ENCODE results near the gene JADE3.

Gene JADE3

DNA sequence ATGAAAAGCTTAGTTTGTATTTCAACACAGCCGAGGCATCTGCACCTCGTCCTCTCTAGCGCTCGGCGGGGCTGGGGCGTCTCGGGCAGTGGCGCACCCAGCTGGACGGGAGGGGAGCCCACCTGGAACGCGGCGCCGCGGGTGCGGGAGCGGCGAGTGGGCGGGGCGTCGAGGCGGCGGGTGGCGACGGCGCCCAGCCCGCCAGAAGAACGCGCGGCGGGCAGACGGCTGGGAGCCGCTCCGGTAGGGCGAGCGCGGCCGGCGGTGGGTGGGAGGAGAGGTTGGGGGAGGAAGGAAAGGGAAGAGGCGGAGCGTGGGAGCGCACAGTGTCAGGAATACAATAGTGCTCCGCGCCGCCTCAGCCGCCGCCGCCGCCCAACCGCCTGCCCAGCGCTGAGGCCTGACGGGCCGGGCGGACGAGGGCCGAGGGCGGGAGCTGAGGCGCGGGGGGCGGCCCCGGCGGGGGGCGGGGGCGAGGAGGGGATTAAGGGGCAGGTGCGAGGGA lies at the start of gene JADE3:
Gene JADE3 (plus strand): TSS at position 324 of the 505 bp plus-strand sequence. CDS start 72,474 bp downstream, outside the sequence.
- peak; percentile 72 to 84 for DNase-seq

DNA sequence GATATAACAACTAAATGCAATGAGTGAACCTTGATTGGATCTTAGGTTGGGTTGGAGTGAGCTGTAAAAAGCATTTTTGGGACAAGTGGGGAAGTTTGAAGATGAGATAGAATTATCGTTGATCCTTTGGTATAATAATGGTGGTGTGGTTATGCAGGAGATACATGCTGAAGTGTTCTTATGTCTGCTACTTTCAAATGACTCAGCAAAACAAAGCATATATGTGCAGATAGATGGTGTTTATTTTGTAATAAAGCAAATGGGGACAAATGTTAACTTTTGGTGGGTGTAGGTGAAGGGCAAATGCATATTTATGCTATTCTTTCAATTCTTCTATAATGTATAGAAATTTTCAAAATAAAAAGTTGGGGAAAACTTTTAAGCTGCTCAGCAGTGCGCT lies 49.1 kb upstream of the JADE3 start:
- DNase-seq: no peak

DNA sequence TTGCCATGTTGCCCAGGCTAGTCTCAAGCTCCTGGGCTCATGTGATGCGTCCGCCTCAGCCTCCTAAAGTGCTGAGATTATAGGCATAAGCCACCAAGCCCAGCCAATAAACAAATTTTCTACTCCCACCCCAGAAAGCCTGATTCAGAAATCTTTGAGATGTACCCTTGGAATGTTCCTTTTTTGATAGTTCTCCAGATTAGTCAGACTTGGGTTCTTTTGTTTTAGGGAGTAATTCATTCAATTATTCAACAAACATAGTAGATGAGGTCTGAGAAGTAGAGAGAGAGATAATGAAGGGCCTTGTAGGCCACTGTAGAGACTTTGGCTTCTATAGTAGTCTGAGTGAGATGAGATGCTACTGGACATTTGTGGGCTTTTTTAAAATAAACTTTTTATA lies 47.6 kb upstream of the JADE3 start:
- no peak for DNase-seq

DNA sequence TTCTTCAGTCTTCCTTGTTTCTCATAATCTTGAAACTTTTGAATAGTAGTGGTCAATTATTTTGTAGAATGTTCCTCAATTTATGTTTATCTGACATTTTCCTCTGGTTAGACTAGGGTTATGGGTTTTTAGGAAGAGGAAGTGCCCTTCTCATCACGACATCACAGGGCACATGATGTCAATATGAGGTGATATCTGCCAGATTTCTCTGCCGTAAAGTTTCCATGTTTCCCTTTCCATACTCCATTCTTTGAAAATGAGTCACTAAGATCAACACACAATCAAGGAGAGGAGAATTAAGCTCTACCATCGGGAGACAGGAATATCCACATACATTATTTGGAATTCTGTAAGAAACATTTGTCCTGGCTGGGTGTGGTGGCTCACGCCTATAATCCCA lies 46.9 kb upstream of the JADE3 start:
- no peak for DNase-seq

DNA sequence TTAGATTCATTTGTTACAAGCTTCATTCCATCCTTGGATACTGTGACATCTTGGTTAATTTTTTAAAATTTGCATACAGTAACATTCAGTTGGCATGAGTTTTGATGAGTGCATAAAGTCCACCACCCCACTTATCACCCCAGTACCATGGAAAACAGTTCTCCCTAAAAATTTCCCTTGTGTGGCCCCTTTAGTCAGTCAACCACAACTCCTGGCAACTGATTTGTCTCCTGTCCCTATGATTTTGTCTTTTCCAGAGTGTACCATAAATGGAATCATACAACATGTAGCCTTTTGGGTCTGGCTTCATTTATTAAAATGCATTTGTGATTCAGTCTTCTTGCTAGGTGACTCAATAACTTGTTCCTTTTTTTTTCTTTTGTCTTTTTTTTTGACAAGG lies 45.5 kb upstream of the JADE3 start:
- DNase-seq: no peak

DNA sequence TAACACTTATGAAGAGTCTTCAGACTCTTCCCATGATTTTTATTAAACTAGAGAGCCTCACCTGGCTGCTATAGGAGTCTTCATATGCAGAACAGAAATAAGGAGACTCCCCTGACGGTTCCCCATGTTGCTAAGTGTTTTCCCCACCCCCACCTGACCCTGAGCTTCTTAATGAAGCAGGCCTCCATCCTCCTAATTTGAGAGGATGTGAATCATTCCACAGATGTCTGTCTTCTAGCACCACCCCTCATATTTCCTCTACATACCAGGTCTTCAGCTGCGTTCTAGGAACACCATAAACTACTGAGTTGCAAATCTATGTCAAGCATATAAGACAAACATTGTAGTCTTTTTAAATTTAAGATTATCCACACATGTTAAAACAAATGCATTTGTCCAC lies 38.5 kb upstream of the JADE3 start:
- DNase-seq: no peak

DNA sequence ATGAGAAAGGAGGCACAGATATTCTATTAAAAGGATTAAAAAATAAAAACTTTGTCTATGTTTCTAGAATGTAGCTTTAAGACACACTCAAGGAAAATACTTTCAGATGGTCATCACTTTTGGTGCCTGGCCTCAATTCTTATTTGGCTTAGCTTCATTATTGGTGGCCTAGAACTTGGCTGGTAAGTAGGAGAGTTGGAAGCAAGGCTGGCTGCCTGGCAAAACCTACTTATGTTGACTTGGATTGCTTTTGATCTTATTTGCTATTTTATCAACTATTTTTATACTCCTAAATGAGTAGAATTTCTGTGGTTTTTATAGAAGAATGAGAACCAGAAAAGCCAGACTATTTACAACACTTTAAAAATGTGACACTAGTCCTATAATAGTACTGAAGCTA lies 35.3 kb upstream of the JADE3 start:
- no peak for DNase-seq

DNA sequence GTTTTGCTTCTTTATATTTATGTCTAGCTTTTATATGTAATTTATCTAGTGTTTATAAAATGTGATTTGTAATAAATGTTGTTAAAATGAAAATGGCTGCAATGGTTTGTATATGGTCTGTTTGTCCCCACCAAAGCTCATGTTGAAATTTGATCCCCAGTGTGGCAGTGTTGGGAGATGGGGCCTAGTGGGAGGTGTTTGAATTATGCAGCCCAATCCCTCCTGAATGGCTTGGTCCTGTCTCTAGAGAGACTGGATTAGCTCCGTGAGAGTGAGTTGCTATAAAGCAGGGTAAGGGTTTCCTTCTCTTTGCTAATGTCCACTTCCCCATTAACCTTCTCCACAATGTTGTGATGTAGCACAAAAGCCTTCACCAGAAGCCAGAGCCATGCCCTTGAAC lies 30.0 kb upstream of the JADE3 start:
- no peak for DNase-seq

DNA sequence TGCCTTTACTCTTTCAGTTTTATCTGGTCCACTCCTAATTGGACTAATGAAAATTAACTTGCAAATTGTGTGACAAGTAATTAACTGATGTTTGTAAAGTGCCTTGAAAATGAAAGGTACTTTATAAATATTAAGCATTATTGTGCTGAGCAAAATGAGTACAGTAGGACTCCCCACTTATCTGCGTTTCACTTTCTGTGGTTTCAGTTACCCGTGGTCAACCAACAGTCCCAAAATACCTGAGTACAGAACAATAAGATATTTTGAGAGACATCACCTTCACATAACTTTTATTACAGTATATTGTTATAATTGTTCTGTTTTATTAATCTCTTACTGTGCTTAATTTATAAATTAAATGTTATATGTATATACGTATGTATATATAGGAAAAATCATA lies 27.4 kb upstream of the JADE3 start:
- DNase-seq: no peak

DNA sequence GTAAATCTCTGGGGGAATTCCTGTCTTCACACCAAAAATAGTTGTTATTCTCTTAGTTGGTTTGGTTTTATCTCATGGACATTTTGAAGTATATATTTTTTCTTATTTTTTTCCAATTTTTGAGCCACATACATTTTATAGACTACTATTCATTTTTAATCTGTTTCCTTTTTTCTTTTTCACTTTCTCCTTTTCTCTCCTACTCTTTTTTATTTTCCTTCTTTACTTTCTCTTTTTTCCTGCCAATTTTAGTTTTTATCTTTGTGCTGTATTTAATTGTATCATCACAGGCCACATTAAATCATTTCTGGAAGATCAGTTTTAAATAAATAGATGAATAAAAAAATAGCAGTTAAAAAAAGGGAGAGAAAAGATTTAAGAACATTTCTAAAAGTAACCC lies 14.0 kb upstream of the JADE3 start:
- no peak for DNase-seq

DNA sequence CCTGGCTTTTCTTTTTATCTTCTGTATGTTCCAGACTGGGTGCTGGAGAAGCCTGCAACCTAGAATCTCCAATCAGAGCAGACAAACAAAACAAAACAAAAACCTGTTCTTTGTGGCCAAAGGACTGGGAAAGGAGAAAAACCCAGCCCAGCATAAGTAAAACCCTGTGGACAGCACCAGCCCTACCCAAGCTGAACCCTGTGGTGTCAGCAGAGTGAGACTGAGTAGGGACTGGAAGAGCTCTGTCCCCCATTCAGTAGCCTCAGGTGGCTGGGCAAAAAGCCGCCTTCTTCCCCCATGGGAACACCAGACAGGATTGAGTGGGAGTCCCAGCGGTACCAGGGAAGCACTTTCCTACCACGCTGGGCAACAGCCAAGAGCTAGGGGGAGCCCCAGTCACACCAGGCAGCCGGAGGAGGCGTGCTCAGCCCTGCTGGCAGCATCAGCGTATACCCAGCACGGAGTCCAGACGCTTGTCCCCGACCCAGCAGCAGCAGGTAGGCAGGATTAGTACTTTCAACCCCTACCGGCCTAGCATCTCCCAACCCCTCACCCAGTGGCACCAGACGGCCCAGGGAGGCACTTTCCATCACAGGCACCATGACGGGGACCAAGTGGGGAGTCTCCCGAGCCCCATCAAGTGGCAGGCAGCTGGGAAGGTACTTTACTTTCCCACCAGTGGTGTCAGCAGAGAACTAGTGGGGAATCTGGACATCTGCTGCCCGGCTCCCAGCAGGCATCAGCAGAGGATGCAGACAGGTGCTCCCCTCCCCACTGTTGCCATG lies 8.6 kb upstream of the JADE3 start:
- peak; percentile 83 to 88 for DNase-seq

DNA sequence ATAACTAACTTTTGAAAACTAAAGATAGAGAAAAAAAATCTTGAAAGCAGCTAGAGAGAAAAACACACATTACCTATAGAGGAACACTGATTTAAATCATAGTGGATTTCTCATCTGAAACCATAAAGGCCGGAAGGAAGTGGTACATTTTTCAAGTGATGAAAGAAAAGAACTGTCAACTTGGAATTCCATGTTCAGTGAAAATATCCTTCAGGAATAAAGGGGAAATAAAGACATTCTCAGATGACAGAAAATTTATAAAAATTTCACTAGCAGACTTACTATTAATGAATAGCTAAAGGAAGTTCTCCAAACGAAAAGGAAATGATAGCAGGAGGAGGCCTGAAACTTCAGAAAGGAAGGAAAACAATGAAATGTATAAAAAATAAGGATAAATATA lies 7.6 kb upstream of the JADE3 start:
- no peak for DNase-seq

DNA sequence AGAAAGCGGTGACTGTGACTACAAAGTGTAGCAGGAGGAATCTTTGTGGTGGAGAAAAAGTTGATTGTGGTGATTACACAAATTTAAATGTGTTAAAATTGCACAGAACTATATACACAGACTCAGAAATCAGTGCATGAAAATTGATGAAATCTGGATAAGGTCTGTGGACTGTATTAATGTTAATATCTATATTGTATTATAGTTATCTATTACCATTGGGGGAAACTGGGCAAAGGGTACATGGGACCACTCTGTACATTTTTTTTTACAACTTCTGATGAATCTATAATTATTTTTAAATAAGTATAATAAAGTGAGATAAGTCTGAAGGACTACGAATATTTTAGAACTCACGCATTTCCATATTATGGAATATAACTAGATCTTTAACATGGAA lies 1.8 kb upstream of the JADE3 start:
- DNase-seq: no peak

DNA sequence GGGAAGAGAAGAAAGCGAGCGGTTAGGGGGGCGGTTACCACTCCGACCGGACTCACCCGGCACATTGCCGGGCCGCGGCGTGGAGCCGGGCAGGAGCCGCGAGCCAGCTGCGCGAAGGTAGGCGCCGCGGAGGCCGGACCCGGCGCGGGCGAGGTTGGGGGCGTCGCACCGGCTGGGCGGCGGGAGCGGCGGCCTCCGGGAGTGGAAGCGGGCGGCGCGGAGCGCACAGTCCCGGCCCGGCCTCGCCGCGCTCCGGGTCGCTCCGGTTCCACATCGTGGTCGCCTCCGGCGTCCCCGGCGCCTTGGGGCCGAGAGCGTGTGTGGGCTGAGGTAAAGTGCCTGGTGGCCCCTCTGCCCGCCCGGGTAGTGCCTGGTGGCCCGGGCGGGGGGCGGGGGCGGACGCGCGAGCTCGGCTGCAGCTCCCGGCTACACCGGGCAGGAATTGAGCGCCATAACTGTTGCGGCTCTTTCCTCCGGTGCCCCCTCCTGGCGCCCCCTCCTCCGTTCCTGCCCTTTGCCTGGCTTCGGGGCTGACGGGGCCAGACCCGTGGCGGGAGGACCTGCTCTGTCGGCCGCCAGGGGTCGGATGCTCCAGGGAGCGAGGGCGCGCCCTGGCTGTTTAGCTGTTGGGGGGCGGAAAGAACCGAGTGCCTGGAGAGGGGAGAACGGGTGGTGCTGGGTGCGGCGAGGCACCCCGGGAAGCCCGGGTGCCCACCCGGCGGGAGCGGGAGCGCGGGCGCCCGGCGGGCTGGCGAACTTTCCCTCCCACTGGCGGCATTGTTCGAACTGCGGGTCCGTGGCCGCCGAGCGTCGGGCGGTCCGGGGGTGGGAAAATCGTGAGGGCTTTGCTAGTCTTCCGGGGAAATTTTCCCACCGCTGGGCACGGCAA lies 626 bp downstream of the JADE3 start:
- DNase-seq: peak; percentile 4 to 19

DNA sequence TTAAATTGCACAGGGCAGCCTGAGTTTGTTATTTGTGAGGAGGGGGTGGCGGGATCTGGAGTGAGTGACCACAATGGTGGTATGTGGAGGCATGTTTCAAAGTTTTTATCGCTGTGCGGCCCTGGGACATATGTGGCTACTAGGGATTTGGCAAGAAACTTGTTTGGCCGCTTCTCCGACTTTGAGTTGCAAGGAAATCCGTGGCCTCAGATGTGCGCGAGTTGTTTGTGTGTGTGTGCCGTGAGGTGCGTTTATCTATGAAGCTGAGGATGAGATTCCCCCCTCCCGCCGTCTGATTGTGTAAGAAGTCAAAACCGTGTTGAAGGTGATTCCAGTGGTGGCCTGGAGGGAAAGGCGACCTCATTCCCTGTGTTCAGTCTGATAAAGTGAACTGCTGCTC lies 1.4 kb downstream of the JADE3 start:
- no peak for DNase-seq

DNA sequence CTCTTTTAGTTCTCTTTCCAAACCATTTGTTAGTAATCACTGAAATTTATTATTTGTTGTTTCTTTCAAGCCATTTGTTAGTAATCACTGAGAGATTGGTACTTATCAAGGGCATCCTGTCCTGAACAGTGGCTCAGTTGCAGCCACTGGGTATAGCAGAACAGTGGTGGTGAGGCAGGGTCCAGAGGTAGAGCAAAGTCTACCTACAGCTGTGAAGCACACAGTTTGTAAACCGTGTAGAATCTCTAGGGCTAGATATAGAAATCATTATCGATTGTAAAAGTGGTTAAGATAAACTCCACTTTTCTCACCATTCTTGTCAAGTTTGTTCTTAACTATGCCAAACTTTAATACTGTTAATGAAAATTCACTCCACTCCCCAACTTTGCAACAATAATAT lies 4.1 kb downstream of the JADE3 start:
- no peak for DNase-seq

DNA sequence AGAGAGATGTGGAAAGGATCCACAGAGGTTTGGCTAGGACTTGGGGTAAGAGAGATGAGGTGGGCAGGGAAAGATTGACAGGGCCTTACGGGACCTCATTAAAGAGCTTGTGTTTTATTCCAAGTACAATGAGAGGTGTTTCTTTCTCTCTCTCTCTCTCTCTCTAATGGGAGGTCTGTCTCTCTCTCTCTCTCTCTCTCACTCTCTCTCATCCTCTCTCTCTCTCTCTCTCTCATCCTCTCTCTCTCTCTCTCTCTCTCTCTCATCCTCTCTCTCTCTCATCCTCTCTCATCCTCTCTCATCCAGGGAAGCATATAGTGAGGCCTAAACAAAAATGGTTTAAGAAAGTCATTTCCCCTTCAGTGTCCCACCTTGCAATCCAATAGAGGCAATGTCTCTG lies 5.4 kb downstream of the JADE3 start:
- DNase-seq: no peak

DNA sequence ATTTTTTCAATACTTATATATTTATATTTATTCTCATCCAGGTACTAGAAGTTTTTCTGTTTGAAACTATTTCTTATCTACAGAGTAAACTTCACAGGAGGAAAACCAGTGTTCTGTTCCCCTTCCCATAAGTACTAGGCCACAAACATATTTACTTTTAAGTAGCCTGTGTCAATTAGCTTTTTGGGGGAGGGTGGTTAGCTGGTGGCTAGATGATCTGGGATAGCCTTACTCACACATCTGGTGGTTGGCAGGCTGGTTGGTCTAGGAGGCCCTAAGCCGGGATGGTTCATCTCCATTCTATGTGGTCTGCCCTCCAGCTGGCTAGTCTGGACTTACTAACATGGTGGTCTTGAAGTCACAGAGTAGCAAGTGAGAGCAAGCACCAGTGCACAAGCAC lies 6.2 kb downstream of the JADE3 start:
- no peak for DNase-seq

DNA sequence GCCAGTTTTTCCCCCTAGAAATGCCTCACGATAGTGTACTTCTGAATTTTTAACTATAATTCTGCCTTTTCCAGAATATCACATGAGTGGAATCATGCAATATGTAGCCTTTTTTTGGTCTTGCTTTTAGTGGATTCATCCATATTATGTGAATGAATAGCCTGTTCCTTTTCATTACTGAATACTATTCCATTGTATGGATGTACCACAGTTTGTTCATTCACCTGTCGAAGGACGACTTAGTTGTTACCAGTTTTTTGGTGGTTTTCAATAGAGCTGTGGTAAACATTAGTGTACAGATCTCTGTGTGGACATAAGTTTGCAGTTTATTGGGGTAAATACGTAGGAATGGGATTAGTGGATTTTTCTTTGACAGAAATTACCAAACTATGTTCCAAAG lies 8.0 kb downstream of the JADE3 start:
- no peak for DNase-seq

DNA sequence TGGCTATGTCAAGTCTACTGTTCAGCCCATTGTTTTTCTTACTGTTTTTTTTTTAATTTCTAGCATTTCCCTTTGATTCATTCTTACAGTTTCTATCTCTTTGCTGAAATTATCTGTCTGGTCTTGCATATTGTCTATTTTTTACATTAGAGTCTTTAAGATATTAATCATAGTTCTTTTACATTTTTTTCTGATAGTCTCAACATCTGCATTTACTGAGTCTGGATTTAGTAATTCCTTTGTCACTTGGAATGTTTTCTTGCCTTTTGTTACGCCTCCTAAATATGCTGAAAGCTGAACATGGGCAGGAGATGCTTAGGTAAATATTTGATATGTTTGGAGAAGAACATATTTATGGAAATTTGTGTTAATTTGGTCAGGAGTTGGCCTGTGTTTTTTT lies 10.4 kb downstream of the JADE3 start:
- DNase-seq: no peak

DNA sequence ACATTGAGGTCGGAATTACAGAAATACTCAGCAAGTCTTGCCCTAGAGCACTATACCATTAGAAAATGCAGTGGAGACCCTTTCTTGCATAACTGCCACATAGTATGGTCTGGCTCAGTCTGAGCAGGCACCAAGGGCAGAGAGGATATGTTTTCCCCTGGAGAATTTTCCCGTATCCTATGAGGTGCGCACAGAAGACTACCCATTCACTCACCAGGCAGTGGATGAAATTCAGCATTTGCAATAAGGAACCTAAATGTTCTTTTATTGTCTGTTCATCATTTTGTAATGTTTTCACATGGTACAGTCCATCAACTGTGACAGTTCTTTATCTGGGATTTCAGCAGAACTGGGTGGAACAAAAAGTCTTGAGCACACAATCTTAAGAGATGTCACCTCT lies 15.5 kb downstream of the JADE3 start:
- no peak for DNase-seq

DNA sequence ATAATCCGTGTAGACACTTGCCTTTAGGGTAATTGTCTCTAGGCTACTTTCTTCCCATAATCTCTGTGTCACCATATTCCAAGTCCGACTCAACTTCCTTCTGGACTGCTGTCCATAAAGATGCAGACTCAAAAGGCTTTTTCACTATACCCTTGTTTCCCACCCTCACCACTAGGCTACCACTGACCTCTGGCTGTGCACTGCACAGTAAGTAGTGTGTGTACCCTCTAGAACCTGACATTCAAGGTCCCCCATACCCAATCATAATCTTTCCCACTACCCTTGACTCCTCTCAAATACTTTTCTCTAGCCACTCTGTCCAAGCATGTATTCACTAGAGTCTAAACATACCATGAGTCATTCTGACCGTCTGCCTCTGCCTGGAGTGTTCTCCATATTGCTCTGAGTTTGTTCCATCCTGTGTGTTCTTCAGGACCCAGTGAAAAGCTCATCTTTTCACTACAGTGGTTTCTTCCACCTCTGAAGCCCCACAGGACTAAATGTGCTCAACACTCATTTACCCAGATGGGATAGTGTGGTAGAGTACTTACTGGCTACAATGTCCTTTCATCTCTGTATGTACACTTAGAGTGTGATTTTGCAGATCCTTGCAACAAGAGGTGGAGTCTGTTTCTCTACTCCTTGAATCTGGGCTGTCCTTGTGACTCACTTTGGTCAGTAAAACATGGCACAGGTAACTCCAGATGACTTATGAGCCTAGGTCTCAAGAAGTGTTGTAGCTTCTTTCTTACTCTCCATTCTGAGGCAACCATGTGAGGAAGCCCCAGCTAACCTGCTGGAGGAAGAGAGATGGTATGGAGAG lies 17.4 kb downstream of the JADE3 start:
- no peak for DNase-seq

DNA sequence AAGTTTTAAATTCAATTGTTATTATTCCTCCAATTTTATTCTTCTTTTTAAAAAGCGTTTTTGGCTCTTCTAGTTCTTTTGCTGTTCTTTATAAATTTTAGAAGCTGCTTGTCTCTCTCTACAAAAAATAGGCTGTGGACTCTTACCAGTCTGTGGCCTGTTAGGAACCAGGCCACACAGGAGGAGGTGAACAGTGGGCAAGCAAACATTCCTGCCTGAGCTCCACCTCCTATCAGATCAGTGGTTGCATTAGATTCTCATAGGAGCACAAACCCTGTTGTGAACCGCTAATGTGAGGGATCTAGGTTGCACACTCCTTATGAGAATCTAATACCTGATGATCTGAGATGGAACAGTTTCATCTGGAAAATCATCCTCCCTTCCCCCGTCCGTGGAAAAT lies 23.1 kb downstream of the JADE3 start:
- DNase-seq: no peak
